Endothelial cell of umbilical vein (primary cell): Measurements from ENCODE around the gene SERPINA7. TPM values are rescaled to one million over a fixed set of nuclear protein-coding genes. Genes with fewer than 3 reads are reported as not detected.

Experiments used
- BruUV-seq: library from RNA; stranded (reverse); fragments of 400-500 nt; replicated peaks from 2 replicates; lab custom pipeline; 2021; lab: Mats Ljungman, UMichigan
- CTCF ChIA-PET: fragments of 300-600, 350-600 bp; sonication (Branson Sonifier 250); formaldehyde crosslinking; loops from one replicate; lab custom pipeline; 2021; ENCODE audit warnings: antibody characterized with exemption, inconsistent platforms; lab: Charles Lee
- POLR2A ChIA-PET: fragments of 300-600, 350-600 bp; sonication (Branson Sonifier 250); formaldehyde crosslinking; loops from one replicate; lab custom pipeline; 2021; ENCODE audit warnings: antibody characterized with exemption, inconsistent platforms; lab: Charles Lee
- DNase-seq: peaks from one replicate; pipeline ENCODE4 v3.0.0-alpha.2; 2011; ENCODE audit warnings: low read depth, low spot score
- FAIRE-seq: peaks from 2 replicates; lab custom pipeline; 2011; peaks lifted over from hg19 to GRCh38; lab: Jason Lieb, UNC
- H2AFZ ChIP-seq: 2 replicates; pipeline ENCODE4 v1.6.0; 2012; ENCODE audit warnings: low read depth, low read length, control low read depth, inconsistent platforms
- H3K27ac ChIP-seq: 2 replicates; pipeline ENCODE4 v1.5.1; 2011; ENCODE audit warnings: low read depth, mild to moderate bottlenecking, control low read depth, low read length, moderate library complexity; ENCODE audit not compliant: insufficient read depth
- H3K27me3 ChIP-seq, 2 experiments: 2 replicates each; pipeline versions ENCODE4 v1.6.0 to v1.6.1; 2011; ENCODE audit warnings: low read length in 2 of 2, mixed read lengths in 1 of 2; ENCODE audit not compliant: control insufficient read depth in 2 of 2, insufficient read depth in 2 of 2
- H3K36me3 ChIP-seq, 2 experiments: 2 replicates in 1 of 2; 3 replicates in 1 of 2; pipeline ENCODE4 v1.5.1; 2011; ENCODE audit warnings: low read length in 2 of 2, mild to moderate bottlenecking in 1 of 2, moderate library complexity in 1 of 2; ENCODE audit not compliant: control insufficient read depth in 2 of 2, insufficient read depth in 2 of 2; ENCODE audit errors: extremely low read depth in 1 of 2
- H3K4me1 ChIP-seq: 3 replicates; pipeline ENCODE4 v1.5.1; 2011; ENCODE audit warnings: mild to moderate bottlenecking, low read length; ENCODE audit not compliant: control insufficient read depth, insufficient read depth; ENCODE audit errors: extremely low read depth
- H3K4me2 ChIP-seq: 2 replicates; pipeline ENCODE4 v1.6.1; 2011; ENCODE audit warnings: low read length, control low read depth, mixed read lengths; ENCODE audit not compliant: insufficient read depth
- H3K4me3 ChIP-seq, 3 experiments: fragments of 200-600 bp in 1 of 3; sonication (generic), shearing (Covaris generic) in 1 of 3; replicated peaks in 1 of 3; 2 replicates each; pipeline ENCODE4 v1.5.1; 2011 to 2016; ENCODE audit warnings: control low read depth in 3 of 3, low read length in 3 of 3, mild to moderate bottlenecking in 2 of 3, inconsistent platforms in 1 of 3, low read depth in 1 of 3, moderate library complexity in 1 of 3; ENCODE audit not compliant: insufficient read depth in 1 of 3
- H3K79me2 ChIP-seq: 2 replicates; pipeline ENCODE4 v1.6.0; 2012; ENCODE audit warnings: low read length, inconsistent platforms; ENCODE audit not compliant: control insufficient read depth, insufficient read depth
- H3K9ac ChIP-seq: replicated peaks from 2 replicates; pipeline ENCODE3; 2011; ENCODE audit warnings: low read length, control low read depth; ENCODE audit not compliant: insufficient read depth; ENCODE audit errors: extremely low read depth
- H3K9me1 ChIP-seq: replicated peaks from 3 replicates; pipeline ENCODE4 v1.6.0; 2011; ENCODE audit warnings: mild to moderate bottlenecking, low read length; ENCODE audit not compliant: control insufficient read depth, insufficient read depth; ENCODE audit errors: extremely low read depth
- H3K9me3 ChIP-seq: replicated peaks from 2 replicates; pipeline ENCODE4 v1.5.1; 2012; ENCODE audit warnings: low read length, inconsistent platforms; ENCODE audit not compliant: control insufficient read depth, insufficient read depth
- H4K20me1 ChIP-seq: replicated peaks from 2 replicates; pipeline ENCODE3; 2011; ENCODE audit warnings: mild to moderate bottlenecking, low read length; ENCODE audit not compliant: control insufficient read depth, insufficient read depth; ENCODE audit errors: extremely low read depth
- CTCF ChIP-seq, 2 donors: IDR thresholded peaks; 1 replicate in 1 of 2; 2 replicates in 1 of 2; pipeline ENCODE4 v1.5.1; 2011; ENCODE audit warnings: low read length in 2 of 2, mild to moderate bottlenecking in 2 of 2, moderate library complexity in 2 of 2, control low read depth in 1 of 2, inconsistent platforms in 1 of 2, low read depth in 1 of 2; ENCODE audit not compliant: insufficient read depth in 1 of 2; ENCODE audit errors: extremely low read depth in 1 of 2
- EZH2 ChIP-seq: IDR thresholded peaks from 2 replicates; pipeline ENCODE4 v1.6.1; 2012; ENCODE audit warnings: borderline replicate concordance, low read depth, mild to moderate bottlenecking, moderate library complexity, low read length, inconsistent platforms; ENCODE audit not compliant: severe bottlenecking
- FOS ChIP-seq: IDR thresholded peaks from 2 replicates; pipeline ENCODE4 v1.6.1; 2011; ENCODE audit warnings: mild to moderate bottlenecking, low read length, moderate library complexity, borderline replicate concordance; ENCODE audit not compliant: insufficient read depth
- GATA2 ChIP-seq: IDR thresholded peaks from 2 replicates; pipeline ENCODE4 v1.7.0; 2011; ENCODE audit warnings: low read depth, mild to moderate bottlenecking, moderate library complexity, mixed read lengths, low read length; ENCODE audit not compliant: insufficient read length, insufficient read depth
- JUN ChIP-seq: IDR thresholded peaks from 2 replicates; pipeline ENCODE4 v1.6.1; 2011; ENCODE audit warnings: borderline replicate concordance, low read depth; ENCODE audit not compliant: insufficient read length, insufficient read depth
- MAX ChIP-seq: IDR thresholded peaks from 2 replicates; pipeline ENCODE4 v1.6.1; 2011; ENCODE audit not compliant: insufficient read depth, insufficient read length
- MYC ChIP-seq: IDR thresholded peaks from one replicate; pipeline ENCODE4 v1.6.1; 2011; ENCODE audit warnings: mild to moderate bottlenecking, low read depth, low read length
- POLR2A ChIP-seq: IDR thresholded peaks from 2 replicates; pipeline ENCODE4 v1.6.1; 2012; ENCODE audit warnings: low read depth, mild to moderate bottlenecking, control low read depth, low read length
- POLR2AphosphoS5 ChIP-seq: IDR thresholded peaks from 2 replicates; pipeline ENCODE4 v1.6.1; 2012; ENCODE audit warnings: low read depth, mild to moderate bottlenecking, control low read depth, low read length, moderate library complexity; ENCODE audit not compliant: insufficient read depth
- dilution Hi-C: fragments of 300-500 bp; cut with MboI; formaldehyde crosslinking; loops from one replicate; pipeline ENCODE4 v1.15.0; 2019; ENCODE audit warnings: low sequenced_read_pairs; ENCODE audit not compliant: extremely low pct_ligation_motif_present
- intact Hi-C: fragments of 100-400 bp; cut with micrococcal nuclease; formaldehyde crosslinking; loops from one replicate; pipeline ENCODE4 v1.10.0; 2022
- polyA plus RNA-seq, 4 experiments: library from polyadenylated mRNA; depleted of rRNA in 3 of 4; stranded (reverse) in 3 of 4; unstranded in 1 of 4; fragments of >200 nt; gene quantifications; 2 replicates each; pipeline versions ENCODE4 v1.2.1 to v1.2.3, GENCODE V29; 2011 to 2012; ENCODE audit warnings: missing spikeins in 1 of 4
- total RNA-seq: library from RNA; stranded (reverse); gene quantifications from 2 replicates; pipeline ENCODE4 v1.2.3, GENCODE V29; 2021

The SERPINA7 gene
- total and polyA plus RNA-seq, 2 donors (not counting 3 experiments of a cell fraction or from before 2014, with no cell fraction given): not detected

- ChIA-PET POLR2A (no interaction called here), CTCF (no interaction called here)
- TF ChIP-seq CTCF (IDR thresholded peaks at IDR 0.05; ENCODE audit: extremely low read depth in 1 of 2, insufficient read depth in 1 of 2, low read depth in 1 of 2, low read length in 2 of 2) (no peak), JUN (no peak), MAX (no peak), POLR2AphosphoS5 (no peak), FOS (no peak), EZH2 (no peak), GATA2 (no peak), POLR2A (no peak), MYC (no peak)
- intact Hi-C loops (no loop called here), dilution Hi-C loops (no loop called here)
- no peak for DNase-seq
- H3K4me1 ChIP-seq: no peaks in the 10 kb centered on the region
- no peak for FAIRE-seq
- H3K27me3 ChIP-seq: no peaks in the 10 kb centered on the region
- no TSS peak for BruUV-seq
- H3K4me2 ChIP-seq: no peak overlapping the region
- no peaks in the 10 kb centered on the region for H3K9me1 ChIP-seq
- H3K9ac ChIP-seq: no peak overlapping the region
- H3K4me3 ChIP-seq: no peak overlapping the region
- H3K79me2 ChIP-seq: no peaks in the 10 kb centered on the region
- no peak overlapping the region for H3K27ac ChIP-seq
- H3K36me3 ChIP-seq: no peaks in the 10 kb centered on the region
- H2AFZ ChIP-seq: no peak overlapping the region
- no peaks in the 10 kb centered on the region for H4K20me1 ChIP-seq
- H3K9me3 ChIP-seq: no peaks in the 10 kb centered on the region
These were observed 30.7 kb downstream of the SERPINA7 start for GRCh38 chrX:106007815-106008214.
